Lung (tissue), 12 donors: ENCODE data around the gene BCL11A. TPM values are rescaled to one million over a fixed set of nuclear protein-coding genes. Genes with fewer than 3 reads are reported as not detected.

Experiments used
- ATAC-seq: fragments of 200-7000 bp; cut with Tn5 transposase; one replicate; pipeline ENCODE4 v1.9.1; 2020; ENCODE audit warnings: moderate number of reproducible peaks; ENCODE audit not compliant: insufficient read depth, low FRiP score
- DNase-seq, 3 donors: peaks; one replicate each; pipeline ENCODE4 v3.0.0-alpha.2; 2013 to 2017
- H3K27ac ChIP-seq, 2 donors: one replicate each; pipeline ENCODE4 v1.5.1; 2013; ENCODE audit warnings: mild to moderate bottlenecking in 2 of 2, moderate library complexity in 2 of 2, control low read depth in 1 of 2, inconsistent platforms in 1 of 2, low read depth in 1 of 2, low read length in 1 of 2
- H3K27me3 ChIP-seq, 3 donors: one replicate each; pipeline ENCODE4 v1.5.1; 2013; ENCODE audit warnings: low read length in 2 of 3; ENCODE audit not compliant: control insufficient read depth in 3 of 3, insufficient read depth in 3 of 3
- H3K36me3 ChIP-seq, 4 donors: one replicate each; pipeline ENCODE4 v1.5.1; 2013; ENCODE audit warnings: low read length in 4 of 4, mild to moderate bottlenecking in 1 of 4, moderate library complexity in 1 of 4; ENCODE audit not compliant: control insufficient read depth in 4 of 4, insufficient read depth in 4 of 4
- H3K4me1 ChIP-seq, 5 donors: one replicate each; pipeline ENCODE4 v1.5.1; 2013; ENCODE audit warnings: low read length in 5 of 5, mild to moderate bottlenecking in 2 of 5, moderate library complexity in 1 of 5; ENCODE audit not compliant: control insufficient read depth in 5 of 5, insufficient read depth in 5 of 5
- H3K4me3 ChIP-seq: one replicate; pipeline ENCODE4 v1.5.1; 2013; ENCODE audit warnings: mild to moderate bottlenecking, control low read depth, moderate library complexity
- H3K9ac ChIP-seq, 2 donors: one replicate each; pipeline ENCODE4 v1.5.1; 2013; ENCODE audit warnings: low read length in 2 of 2, control low read depth in 1 of 2; ENCODE audit not compliant: insufficient read depth in 1 of 2
- H3K9me3 ChIP-seq, 4 donors: one replicate each; pipeline ENCODE4 v1.5.1; 2013; ENCODE audit warnings: low read length in 3 of 4, mild to moderate bottlenecking in 1 of 4, moderate library complexity in 1 of 4; ENCODE audit not compliant: control insufficient read depth in 4 of 4, insufficient read depth in 3 of 4
- CTCF ChIP-seq: IDR thresholded peaks from 2 replicates; pipeline ENCODE4 v1.5.1; 2012; ENCODE audit warnings: mild to moderate bottlenecking; ENCODE audit errors: control extremely low read depth, extremely low read depth
- WGBS, 2 donors: extraction: QIAGEN DNeasy Blood & Tissue Kit; methylation state at CpG; one replicate each; pipeline ENCODE4 v1.1.7; 2013; 5-methylcytosine and 5-hydroxymethylcytosine counted together
- polyA plus RNA-seq, 2 donors: library from polyadenylated mRNA; stranded (reverse); fragments of 200-250 nt; gene quantifications; one replicate each; pipeline ENCODE4 v1.2.1, GENCODE V29; 2013
- total RNA-seq, 2 donors: library from RNA; depleted of rRNA in 1 of 2; stranded (reverse); fragments of >200 nt in 1 of 2; gene quantifications; one replicate each; pipeline ENCODE4 v1.2.1, GENCODE V29; 2014 to 2021
- donor health status: control.
- donor health status: control.
- donor health status: Bipolar disorder and iron deficiency.
- donor health status: healthy.
- donor health status: DM: yes; HTN: yes; CAD: no.

BCL11A gene
- total and polyA plus RNA-seq, 4 donors = 1.5 to 21.1 (median 4.7) TPM

DNA sequence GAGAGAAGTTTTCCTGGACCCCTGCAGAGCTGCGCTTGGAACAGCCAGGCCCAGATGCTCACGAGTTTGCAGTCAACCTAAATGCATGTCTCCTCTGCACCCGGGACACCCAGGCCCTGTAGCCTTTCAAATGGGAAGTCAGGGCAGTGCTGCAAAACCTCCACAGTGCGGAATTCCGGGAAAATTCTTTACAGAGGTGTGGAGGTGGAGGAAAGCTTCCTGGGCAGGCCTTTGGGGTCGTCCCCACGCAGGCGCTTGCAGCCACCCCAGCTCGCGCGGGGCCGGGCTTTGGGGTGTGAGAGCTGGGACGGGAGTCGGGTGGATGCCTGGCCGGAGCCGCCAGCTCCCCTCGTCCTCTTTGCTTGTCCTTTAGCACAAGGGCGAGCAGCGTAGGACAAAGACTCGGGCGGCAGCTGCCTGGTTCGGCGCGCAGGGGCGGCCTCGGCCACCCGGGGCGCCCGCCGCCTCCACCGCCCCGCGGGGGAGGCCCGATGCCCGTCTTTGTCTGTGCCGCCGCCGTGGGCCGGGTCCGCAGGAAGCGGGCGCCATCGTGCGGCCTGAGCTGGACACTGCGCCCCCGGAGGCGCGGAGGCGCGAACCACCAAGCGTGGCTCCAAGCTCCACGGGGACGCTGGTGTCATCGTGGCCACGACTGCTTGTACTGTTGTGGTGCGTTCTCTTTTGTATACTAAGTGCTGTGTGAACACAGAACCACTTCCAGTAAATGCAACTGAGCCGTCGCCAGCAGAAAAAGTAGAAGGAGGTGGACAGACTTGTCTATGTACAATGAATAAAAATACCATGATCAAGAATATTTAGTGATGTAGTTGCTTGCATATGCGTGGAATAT lies 28.2 kb upstream of the BCL11A start:
- Histone ChIP-seq H3K4me3 (no peak overlapping the region), H3K4me1 (peaks cover 0 to 5% (median 0%) of the 10 kb centered on the region in 5 donors), H3K36me3 (no peaks in the 10 kb centered on the region), H3K27ac (no peak overlapping the region), H3K9ac (no peak overlapping the region), H3K27me3 (peaks cover 0 to 13% (median 3%) of the 10 kb centered on the region in 3 donors), H3K9me3 (peaks cover 0 to 3% (median 0%) of the 10 kb centered on the region in 4 donors)
- ATAC-seq (peak; percentile 91), DNase-seq (peak; percentile 70 to 83 (median 78))
- 5 to 9% methylated on average over 40 to 59 of the region's 59 CpGs for WGBS, 2 donors
- TF ChIP-seq CTCF = peak; percentile 79

DNA sequence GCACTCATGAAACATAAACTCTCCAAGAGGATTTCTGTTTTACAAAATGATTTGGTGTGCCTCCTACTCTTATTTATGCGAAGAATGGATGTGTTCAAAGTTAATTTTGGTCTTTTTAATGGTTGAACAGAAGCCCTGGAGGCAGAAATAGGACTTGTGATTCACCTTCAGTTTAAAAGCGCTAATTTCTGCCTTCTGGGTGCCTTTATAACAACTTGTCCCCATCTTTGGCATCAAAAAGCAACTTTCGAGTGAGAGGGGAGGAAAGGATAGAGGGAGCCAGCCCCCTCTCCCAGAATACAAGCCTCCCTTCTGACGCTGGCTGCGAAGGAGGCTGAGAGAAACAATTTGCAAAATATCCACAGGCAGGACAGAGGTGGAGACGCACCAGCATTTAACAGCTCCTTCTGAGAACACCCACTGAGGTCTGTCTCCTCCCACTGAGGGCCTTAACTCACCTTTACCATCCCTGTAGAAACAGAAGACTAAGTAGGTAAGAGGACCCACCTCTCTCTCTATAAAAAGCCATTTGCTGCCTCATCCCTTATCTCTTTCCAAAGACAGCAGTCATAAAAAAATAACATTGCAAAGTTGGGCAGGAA lies 24.3 kb upstream of the BCL11A start:
- no peak for TF ChIP-seq CTCF
- no peak overlapping the region for H3K4me3 ChIP-seq
- ATAC-seq (no peak), DNase-seq (no peak)
- no peaks in the 10 kb centered on the region for H3K36me3 ChIP-seq
- no peak overlapping the region for H3K27ac ChIP-seq
- H3K9ac ChIP-seq = no peak overlapping the region
- 84 to 88% methylated on average over 6 of the region's 6 CpGs for WGBS, 2 donors
- peaks cover 0 to 5% (median 0%) of the 10 kb centered on the region in 5 donors for H3K4me1 ChIP-seq
- H3K27me3 ChIP-seq = peaks cover 3 to 10% (median 4%) of the 10 kb centered on the region in 3 donors
- peaks cover 0 to 3% (median 0%) of the 10 kb centered on the region in 4 donors for H3K9me3 ChIP-seq

GRCh38 chr2:60573251-60573650 lies 19.8 kb upstream of the BCL11A start:
- Histone ChIP-seq H3K4me1 (peaks cover 0 to 12% (median 5%) of the 10 kb centered on the region in 5 donors), H3K4me3 (no peak overlapping the region), H3K27me3 (peaks cover 7 to 46% (median 42%) of the 10 kb centered on the region in 3 donors), H3K9me3 (peaks cover 0 to 2% (median 0%) of the 10 kb centered on the region in 4 donors), H3K27ac (no peak overlapping the region), H3K9ac (no peak overlapping the region), H3K36me3 (no peaks in the 10 kb centered on the region)
- TF ChIP-seq CTCF = no peak
- DNase-seq = no peak
- 94 to 96% methylated on average over 3 of the region's 3 CpGs for WGBS, 2 donors
- ATAC-seq = no peak
